SK-N-SH (cell line): ENCODE measurements around the gene FBXL7. TPM values are rescaled to one million over a fixed set of nuclear protein-coding genes. Genes with fewer than 3 reads are reported as not detected.
A peak's percentile ranks its signal among the peaks of the same experiment; 100 is the strongest.

ENCODE experiments used
- CTCF ChIA-PET: fragments of 300-600, 350-600 bp; formaldehyde crosslinking; extraction: SDS; loops from one replicate; lab custom pipeline; 2021; lab: Yijun Ruan, JAX
- POLR2A ChIA-PET: fragments of 350-600 bp; sonication (Branson Sonifier 250); formaldehyde crosslinking; extraction: SDS; loops from one replicate; lab custom pipeline; 2020; ENCODE audit warnings: antibody characterized with exemption, inconsistent platforms; lab: Yijun Ruan, JAX
- DNase-seq: peaks from one replicate; pipeline ENCODE4 v3.0.0; 2012
- H2AFZ ChIP-seq: fragments of 200-600 bp; sonication (generic); 2 replicates; pipeline ENCODE4 v1.8.1; 2016; ENCODE audit warnings: antibody characterized with exemption, mild to moderate bottlenecking, low read depth
- H3F3A ChIP-seq: fragments of 200-600 bp; sonication (generic); replicated peaks from 2 replicates; pipeline ENCODE3; 2016; ENCODE audit warnings: antibody characterized with exemption, mild to moderate bottlenecking; ENCODE audit not compliant: insufficient read depth
- H3K27ac ChIP-seq, 2 experiments: fragments of 200-500 bp in 1 of 2; fragments of 200-600 bp in 1 of 2; sonication (Bioruptor generic) in 1 of 2; sonication (generic), shearing (Covaris generic) in 1 of 2; 2 replicates each; pipeline versions ENCODE4 v1.5.1 to v1.6.1; 2014 to 2016; ENCODE audit warnings: low read depth in 2 of 2, inconsistent platforms in 1 of 2, low read length in 1 of 2, mild to moderate bottlenecking in 1 of 2, mixed read lengths in 1 of 2
- H3K27me3 ChIP-seq: fragments of 200-600 bp; sonication (generic), shearing (Covaris generic); 2 replicates; pipeline ENCODE4 v1.6.1; 2016; ENCODE audit warnings: mixed run types; ENCODE audit not compliant: insufficient read depth
- H3K36me3 ChIP-seq, 2 experiments: fragments of 200-500 bp in 1 of 2; fragments of 200-600 bp in 1 of 2; sonication (Bioruptor generic) in 1 of 2; sonication (generic) in 1 of 2; replicated peaks in 1 of 2; 2 replicates each; pipeline versions ENCODE3 to v1.5.1; 2014 to 2016; ENCODE audit warnings: low read length in 1 of 2, mild to moderate bottlenecking in 1 of 2; ENCODE audit not compliant: insufficient read depth in 2 of 2, control insufficient read depth in 1 of 2
- H3K4me1 ChIP-seq, 2 experiments: fragments of 200-500 bp in 1 of 2; fragments of 200-600 bp in 1 of 2; sonication (Bioruptor generic) in 1 of 2; sonication (generic), shearing (Covaris generic) in 1 of 2; 2 replicates each; pipeline versions ENCODE4 v1.5.1 to v1.6.1; 2014 to 2016; ENCODE audit warnings: low read depth in 1 of 2, low read length in 1 of 2, mixed run types in 1 of 2; ENCODE audit not compliant: insufficient read depth in 2 of 2, control insufficient read depth in 1 of 2
- H3K4me2 ChIP-seq: fragments of 200-600 bp; sonication (generic), shearing (Covaris generic); 2 replicates; pipeline ENCODE4 v1.6.1; 2017; ENCODE audit warnings: mixed run types
- H3K4me3 ChIP-seq, 2 experiments: fragments of 200-500 bp in 1 of 2; fragments of 200-600 bp in 1 of 2; sonication (Bioruptor generic) in 1 of 2; sonication (generic), shearing (Covaris generic) in 1 of 2; 2 replicates each; pipeline versions ENCODE4 v1.5.1 to v1.8.1; 2014 to 2016; ENCODE audit warnings: low read depth in 2 of 2, inconsistent platforms in 1 of 2, low read length in 1 of 2, mild to moderate bottlenecking in 1 of 2, mixed read lengths in 1 of 2, moderate library complexity in 1 of 2
- H3K79me2 ChIP-seq: fragments of 200-600 bp; sonication (generic); 2 replicates; pipeline ENCODE4 v1.8.1; 2017; ENCODE audit warnings: mild to moderate bottlenecking; ENCODE audit not compliant: insufficient read depth
- H3K9ac ChIP-seq: fragments of 200-600 bp; sonication (generic); 2 replicates; pipeline ENCODE4 v1.6.1; 2017; ENCODE audit warnings: mixed run types
- H3K9me2 ChIP-seq: fragments of 200-600 bp; sonication (generic); 2 replicates; pipeline ENCODE4 v1.6.1; 2017; ENCODE audit warnings: mixed run types
- H3K9me3 ChIP-seq: fragments of 200-600 bp; sonication (generic); 2 replicates; pipeline ENCODE4 v1.6.1; 2017; ENCODE audit warnings: mixed run types, mild to moderate bottlenecking, moderate library complexity
- H4K20me1 ChIP-seq: fragments of 200-600 bp; sonication (generic); 2 replicates; pipeline ENCODE4 v1.6.1; 2017; ENCODE audit warnings: mild to moderate bottlenecking, mixed run types; ENCODE audit not compliant: insufficient read depth
- EP300 ChIP-seq, 2 experiments: IDR thresholded peaks; 2 replicates each; pipeline versions ENCODE4 v1.4.0 to v1.6.1; 2012; ENCODE audit warnings: borderline replicate concordance in 1 of 2, low read depth in 1 of 2, low read length in 1 of 2
- MAX ChIP-seq: IDR thresholded peaks from 2 replicates; pipeline ENCODE4 v1.4.0; 2012; ENCODE audit warnings: low read depth
- NFIC ChIP-seq: IDR thresholded peaks from 2 replicates; pipeline ENCODE4 v1.4.0; 2012; ENCODE audit warnings: borderline replicate concordance
- PBX3 ChIP-seq: IDR thresholded peaks from 2 replicates; pipeline ENCODE4; 2012
- RAD21 ChIP-seq: IDR thresholded peaks from 2 replicates; pipeline ENCODE4 v1.6.1; 2012; ENCODE audit warnings: mild to moderate bottlenecking, low read length
- RCOR1 ChIP-seq: fragments of 150-350 bp; IDR thresholded peaks from 2 replicates; pipeline ENCODE4 v1.6.1; 2017; ENCODE audit warnings: antibody characterized with exemption, low read length
- SIN3A ChIP-seq: IDR thresholded peaks from 2 replicates; pipeline ENCODE4 v1.6.1; 2012; ENCODE audit warnings: low read depth, mild to moderate bottlenecking, low read length, moderate library complexity, borderline replicate concordance
- TAF1 ChIP-seq: IDR thresholded peaks from 2 replicates; pipeline ENCODE4 v1.6.1; 2012; ENCODE audit warnings: low read depth, mild to moderate bottlenecking, low read length, moderate library complexity, borderline replicate concordance
- TCF12 ChIP-seq: IDR thresholded peaks from 2 replicates; pipeline ENCODE4 v1.4.0; 2012
- USF2 ChIP-seq: fragments of 150-350 bp; IDR thresholded peaks from 2 replicates; pipeline ENCODE4 v1.6.1; 2017; ENCODE audit warnings: antibody characterized with exemption, low read length, low read depth, borderline replicate concordance
- WGBS: methylation state at CpG from one replicate; pipeline ENCODE4 v1.1.6; 2017; ENCODE audit warnings: low lambda C conversion rate; 5-methylcytosine and 5-hydroxymethylcytosine counted together
- polyA plus RNA-seq, 3 experiments: library from polyadenylated mRNA; depleted of rRNA; stranded (reverse); fragments of >200 nt; gene quantifications; 2 replicates each; pipeline ENCODE4 v1.2.3, GENCODE V29; 2012
- TF ChIP-seq, protein P1 (sequence below): IDR thresholded peaks from 2 replicates; pipeline ENCODE4 v1.6.1; 2012; ENCODE audit warnings: mild to moderate bottlenecking, low read depth, low read length, moderate library complexity
- TF ChIP-seq, protein P2 (sequence below): fragments of 200-600 bp; sonication (generic); IDR thresholded peaks from 2 replicates; pipeline ENCODE4 v1.6.1; 2017; ENCODE audit warnings: antibody characterized with exemption, mild to moderate bottlenecking, moderate library complexity

FBXL7 gene
- polyA plus RNA-seq, 1 of the 3 experiments (the other 2 are of a cell fraction) = 7.0 TPM

GRCh38 chr5:15501091-15501791, 1.3 kb downstream of the FBXL7 start:
- H4K20me1 ChIP-seq = 0 out of 2 replicates have a peak, but pooled peaks cover 4% of the 10 kb centered on the region
- no peaks in the 10 kb centered on the region for H3K9me2 ChIP-seq
- peaks cover 55% of the 10 kb centered on the region for H3K79me2 ChIP-seq
- peaks cover 5 to 7% of the 10 kb centered on the region in 2 experiments for H3K36me3 ChIP-seq
- TF ChIP-seq RCOR1 = peak; percentile 30; the same call in 1 of the 2 replicates
- peak; percentile 22; the same call in 1 of the 2 replicates for TF ChIP-seq RAD21
- no peak for TF ChIP-seq SIN3A
- TF ChIP-seq, protein P1, sequence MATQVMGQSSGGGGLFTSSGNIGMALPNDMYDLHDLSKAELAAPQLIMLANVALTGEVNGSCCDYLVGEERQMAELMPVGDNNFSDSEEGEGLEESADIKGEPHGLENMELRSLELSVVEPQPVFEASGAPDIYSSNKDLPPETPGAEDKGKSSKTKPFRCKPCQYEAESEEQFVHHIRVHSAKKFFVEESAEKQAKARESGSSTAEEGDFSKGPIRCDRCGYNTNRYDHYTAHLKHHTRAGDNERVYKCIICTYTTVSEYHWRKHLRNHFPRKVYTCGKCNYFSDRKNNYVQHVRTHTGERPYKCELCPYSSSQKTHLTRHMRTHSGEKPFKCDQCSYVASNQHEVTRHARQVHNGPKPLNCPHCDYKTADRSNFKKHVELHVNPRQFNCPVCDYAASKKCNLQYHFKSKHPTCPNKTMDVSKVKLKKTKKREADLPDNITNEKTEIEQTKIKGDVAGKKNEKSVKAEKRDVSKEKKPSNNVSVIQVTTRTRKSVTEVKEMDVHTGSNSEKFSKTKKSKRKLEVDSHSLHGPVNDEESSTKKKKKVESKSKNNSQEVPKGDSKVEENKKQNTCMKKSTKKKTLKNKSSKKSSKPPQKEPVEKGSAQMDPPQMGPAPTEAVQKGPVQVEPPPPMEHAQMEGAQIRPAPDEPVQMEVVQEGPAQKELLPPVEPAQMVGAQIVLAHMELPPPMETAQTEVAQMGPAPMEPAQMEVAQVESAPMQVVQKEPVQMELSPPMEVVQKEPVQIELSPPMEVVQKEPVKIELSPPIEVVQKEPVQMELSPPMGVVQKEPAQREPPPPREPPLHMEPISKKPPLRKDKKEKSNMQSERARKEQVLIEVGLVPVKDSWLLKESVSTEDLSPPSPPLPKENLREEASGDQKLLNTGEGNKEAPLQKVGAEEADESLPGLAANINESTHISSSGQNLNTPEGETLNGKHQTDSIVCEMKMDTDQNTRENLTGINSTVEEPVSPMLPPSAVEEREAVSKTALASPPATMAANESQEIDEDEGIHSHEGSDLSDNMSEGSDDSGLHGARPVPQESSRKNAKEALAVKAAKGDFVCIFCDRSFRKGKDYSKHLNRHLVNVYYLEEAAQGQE = no peak
- no peak for TF ChIP-seq TCF12
- TF ChIP-seq PBX3 = peak; percentile 55
- TF ChIP-seq, protein P2, sequence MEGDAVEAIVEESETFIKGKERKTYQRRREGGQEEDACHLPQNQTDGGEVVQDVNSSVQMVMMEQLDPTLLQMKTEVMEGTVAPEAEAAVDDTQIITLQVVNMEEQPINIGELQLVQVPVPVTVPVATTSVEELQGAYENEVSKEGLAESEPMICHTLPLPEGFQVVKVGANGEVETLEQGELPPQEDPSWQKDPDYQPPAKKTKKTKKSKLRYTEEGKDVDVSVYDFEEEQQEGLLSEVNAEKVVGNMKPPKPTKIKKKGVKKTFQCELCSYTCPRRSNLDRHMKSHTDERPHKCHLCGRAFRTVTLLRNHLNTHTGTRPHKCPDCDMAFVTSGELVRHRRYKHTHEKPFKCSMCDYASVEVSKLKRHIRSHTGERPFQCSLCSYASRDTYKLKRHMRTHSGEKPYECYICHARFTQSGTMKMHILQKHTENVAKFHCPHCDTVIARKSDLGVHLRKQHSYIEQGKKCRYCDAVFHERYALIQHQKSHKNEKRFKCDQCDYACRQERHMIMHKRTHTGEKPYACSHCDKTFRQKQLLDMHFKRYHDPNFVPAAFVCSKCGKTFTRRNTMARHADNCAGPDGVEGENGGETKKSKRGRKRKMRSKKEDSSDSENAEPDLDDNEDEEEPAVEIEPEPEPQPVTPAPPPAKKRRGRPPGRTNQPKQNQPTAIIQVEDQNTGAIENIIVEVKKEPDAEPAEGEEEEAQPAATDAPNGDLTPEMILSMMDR = peak; percentile 43; the same call in 1 of the 2 replicates
- no peak for TF ChIP-seq USF2
- TF ChIP-seq TAF1 = peak; percentile 31; the same call in 1 of the 2 replicates
- TF ChIP-seq EP300 (IDR thresholded peaks at IDR 0.05; ENCODE audit: borderline replicate concordance in 1 of 2, low read depth in 1 of 2, low read length in 1 of 2) = no peak
- TF ChIP-seq NFIC = no peak
- TF ChIP-seq MAX = no peak; the same call in 1 of the 2 replicates
- TF ChIP-seq, all 33 proteins: peak for 5
- Histone ChIP-seq H3K9me3 (no peaks in the 10 kb centered on the region), H3K4me2 (peak overlapping the region; percentile 82), H2AFZ (peak overlapping the region; percentile 69), H3K4me3 (peak overlapping the region; percentile 79 to 96), H3F3A (peaks cover 6% of the 10 kb centered on the region), H3K27ac (peak overlapping the region; percentile 62 to 87), H3K9ac (peak overlapping the region; percentile 76; the same call in 1 of the 2 replicates), H3K27me3 (no peaks in the 10 kb centered on the region), H3K4me1 (peaks cover 0 to 15% of the 10 kb centered on the region in 2 experiments; a peak in 2 of 4 replicates)
- whole genome bisulfite sequencing = 4% methylated on average over 14 of the region's 15 CpGs
- ChIA-PET CTCF (interaction anchor here (0.6 to 2.7 kb wide), 6 partner anchors 8 to 955 kb away, joined by 3 to 7 read pairs (median 4); no protein-coding TSS in a partner anchor), POLR2A (no interaction called here)
- DNase-seq = peak; percentile 69
